NK-92 (cell line): Measurements from ENCODE around the gene FAM78B.

Experiments used
- DNase-seq: peaks from one replicate; lab custom pipeline; 2025; ENCODE audit not compliant: unreplicated experiment; lab: John Stamatoyannopoulos, UW

FAM78B gene

GRCh38 chr1:166164995-166165660 is 1.7 kb downstream of the FAM78B start:
- DNase-seq, result no peak

DNA sequence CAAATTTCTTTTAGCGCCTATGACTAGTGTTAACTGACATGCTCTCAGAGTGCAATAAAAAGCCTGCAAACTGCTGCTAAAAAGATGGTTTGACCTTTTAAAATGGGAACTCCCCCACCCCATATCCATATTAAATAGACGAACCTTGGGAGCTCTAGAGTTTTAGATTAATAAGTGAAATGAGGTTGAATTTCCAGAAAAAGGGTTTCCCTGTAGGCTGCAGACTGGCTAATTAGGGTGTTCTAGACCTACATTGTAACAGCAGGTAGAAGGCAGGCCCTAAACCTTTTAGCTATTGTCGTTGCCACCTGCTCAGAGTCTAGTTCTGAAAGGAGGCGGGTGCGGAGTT is 2.2 kb downstream of the FAM78B start:
- DNase-seq, result no peak

DNA sequence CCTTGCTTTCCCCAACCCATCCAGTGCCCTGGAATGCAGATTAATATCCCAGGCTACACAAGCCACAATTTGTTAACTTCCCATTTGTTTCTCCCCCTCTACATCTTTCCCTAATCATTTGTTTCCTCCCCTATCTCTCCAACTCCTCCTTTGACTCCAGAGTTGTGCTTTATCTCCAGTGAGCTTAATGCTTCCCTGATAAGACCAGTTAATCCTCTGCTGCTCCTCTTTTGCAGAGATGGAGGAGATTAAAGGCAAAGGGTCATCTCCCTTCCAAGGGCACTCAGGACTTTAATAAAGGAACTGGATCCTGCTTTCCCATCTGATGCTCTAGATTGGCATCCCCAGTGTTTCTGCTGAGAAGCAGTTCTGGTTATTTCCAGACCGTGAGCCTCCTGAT is 7.1 kb downstream of the FAM78B start:
- no peak for DNase-seq

- DNase-seq, result no peak
These were observed 10.1 kb downstream of the FAM78B start for GRCh38 chr1:166156674-166157073.

DNA sequence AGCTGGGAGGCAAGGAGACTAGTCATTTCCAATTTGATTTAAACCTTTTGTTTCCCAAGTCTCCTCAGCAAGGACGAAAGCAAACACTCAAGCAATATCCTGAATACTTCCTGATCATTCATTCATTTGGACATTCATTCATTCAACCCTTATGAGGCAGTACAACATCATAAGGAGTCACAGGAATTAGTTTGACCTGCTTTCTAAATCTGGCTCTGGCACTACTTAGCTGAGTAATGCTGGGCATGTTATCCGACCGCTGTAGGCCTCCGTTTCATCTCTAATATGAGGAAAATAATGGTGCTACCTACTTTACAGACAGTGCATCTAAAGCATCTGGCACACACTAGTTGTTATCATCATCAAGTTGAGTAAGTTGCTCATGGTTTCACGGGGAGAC is 11.7 kb downstream of the FAM78B start:
- no peak for DNase-seq

- DNase-seq, result no peak
These were observed 13.1 kb downstream of the FAM78B start for GRCh38 chr1:166153525-166154314.

DNA sequence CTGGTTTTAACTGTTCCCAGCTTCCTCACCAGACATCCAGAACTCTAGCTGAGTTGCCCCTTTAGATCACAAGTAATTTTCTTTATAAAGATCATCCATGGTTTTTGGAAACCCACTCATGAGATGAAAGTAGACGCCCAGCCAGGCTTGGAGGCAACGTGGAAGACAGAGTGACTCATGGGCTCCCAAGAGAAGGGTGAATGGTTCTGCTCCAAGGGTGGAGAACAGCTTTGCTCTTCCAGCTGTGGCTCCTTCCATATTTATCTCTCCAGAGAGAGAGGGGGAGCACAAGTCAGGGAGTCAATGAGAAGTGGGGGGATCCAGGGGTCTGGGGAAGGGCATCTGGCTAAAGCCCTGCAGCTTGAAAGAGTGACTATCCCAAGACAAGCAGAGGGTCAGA is 13.8 kb downstream of the FAM78B start:
- DNase-seq, result no peak

DNA sequence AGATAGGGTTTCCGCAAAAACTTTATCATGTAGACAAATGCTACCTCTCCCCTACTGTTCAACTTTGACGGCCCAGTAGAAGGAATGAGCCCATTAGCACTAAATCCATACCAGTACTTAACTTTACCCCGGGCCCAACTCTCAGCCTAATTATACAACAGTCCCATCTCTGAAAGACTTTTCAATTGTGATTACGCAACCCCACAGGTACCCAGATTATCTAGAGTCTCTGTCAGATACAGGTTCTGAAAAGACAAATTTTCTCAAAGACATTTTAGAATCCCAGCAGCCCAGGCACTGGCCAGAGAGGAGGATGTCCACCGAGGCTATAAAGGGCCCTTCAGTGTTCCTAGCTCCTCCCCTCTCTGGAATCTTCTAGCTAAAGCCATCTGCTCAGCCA is 15.0 kb downstream of the FAM78B start:
- no peak for DNase-seq

DNA sequence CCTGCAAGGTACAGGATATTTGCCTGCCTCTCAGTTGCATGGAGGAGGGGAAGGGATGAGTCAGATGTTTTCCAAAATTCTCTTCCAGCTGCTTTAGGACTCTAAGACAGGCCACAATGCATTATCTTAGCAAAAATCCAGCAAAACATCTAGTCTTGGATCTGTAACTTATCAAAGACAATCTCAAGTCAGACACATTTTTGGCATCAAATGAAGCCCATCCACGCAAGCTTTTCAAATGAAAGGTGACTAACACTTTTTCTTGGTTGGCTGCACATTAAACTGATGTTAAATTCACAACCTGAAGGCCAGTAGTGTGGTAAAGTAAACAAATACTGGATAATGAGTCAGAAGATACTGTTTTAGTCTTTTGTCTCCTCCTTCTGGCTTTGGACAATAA is 21.3 kb downstream of the FAM78B start:
- no peak for DNase-seq

DNA sequence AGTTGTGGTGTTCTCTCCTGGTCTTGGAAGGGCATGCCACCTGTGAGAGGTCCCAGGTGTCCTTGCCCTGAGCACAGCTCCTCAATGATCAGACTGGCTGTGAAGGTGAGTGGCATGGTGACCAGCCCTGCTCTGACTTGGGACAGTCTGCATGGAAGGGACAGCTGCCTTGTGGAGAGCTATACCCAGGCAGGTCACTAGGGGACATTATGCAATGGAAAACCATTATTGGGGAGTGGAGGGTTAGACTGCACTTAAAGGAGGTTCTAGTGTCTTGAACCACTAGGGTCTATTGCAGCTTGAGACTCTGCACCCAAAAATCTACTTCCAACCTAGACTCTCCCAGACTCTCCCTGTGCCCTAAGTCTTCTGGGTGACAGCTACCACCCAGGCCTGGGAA is 24.8 kb downstream of the FAM78B start:
- no peak for DNase-seq

DNA sequence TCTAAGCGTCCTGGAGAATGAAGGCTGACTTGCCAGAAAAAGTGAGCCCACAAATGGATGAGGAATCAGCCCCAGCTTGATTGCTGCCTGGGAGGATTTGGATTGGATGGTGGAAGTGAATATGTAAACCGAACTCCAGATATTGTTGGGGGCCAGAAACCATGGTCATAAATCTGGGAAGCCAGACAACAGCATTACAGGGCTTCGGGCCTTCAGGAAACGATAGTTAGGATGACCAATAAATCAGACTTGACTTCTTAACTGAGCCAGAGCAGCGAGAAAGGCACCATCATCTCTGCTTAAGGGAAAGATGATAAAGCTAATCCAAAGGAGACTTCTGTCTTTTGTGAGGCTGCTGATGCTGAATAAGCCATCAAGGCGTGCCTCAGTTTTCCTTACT is 26.6 kb downstream of the FAM78B start:
- no peak for DNase-seq

DNA sequence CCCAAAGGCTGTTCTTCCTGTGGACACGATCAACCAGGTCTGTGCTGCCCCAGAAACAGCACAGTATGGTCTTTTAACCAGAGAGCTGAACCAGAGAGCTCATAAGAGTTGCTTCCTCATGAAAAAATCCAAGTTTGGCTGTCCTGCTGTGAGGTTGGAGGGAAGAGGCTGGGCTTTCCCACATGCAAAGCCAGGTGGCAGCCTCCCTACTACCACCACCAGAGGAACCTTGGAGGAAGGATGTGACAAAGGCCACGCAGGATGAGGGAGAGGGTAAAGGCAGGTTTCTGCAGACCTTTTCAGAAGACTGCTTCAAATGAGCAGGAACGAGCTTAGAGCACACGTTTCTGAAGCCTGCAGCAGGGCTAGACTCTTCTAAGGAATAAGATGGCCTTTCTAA is 27.1 kb downstream of the FAM78B start:
- DNase-seq, result no peak

DNA sequence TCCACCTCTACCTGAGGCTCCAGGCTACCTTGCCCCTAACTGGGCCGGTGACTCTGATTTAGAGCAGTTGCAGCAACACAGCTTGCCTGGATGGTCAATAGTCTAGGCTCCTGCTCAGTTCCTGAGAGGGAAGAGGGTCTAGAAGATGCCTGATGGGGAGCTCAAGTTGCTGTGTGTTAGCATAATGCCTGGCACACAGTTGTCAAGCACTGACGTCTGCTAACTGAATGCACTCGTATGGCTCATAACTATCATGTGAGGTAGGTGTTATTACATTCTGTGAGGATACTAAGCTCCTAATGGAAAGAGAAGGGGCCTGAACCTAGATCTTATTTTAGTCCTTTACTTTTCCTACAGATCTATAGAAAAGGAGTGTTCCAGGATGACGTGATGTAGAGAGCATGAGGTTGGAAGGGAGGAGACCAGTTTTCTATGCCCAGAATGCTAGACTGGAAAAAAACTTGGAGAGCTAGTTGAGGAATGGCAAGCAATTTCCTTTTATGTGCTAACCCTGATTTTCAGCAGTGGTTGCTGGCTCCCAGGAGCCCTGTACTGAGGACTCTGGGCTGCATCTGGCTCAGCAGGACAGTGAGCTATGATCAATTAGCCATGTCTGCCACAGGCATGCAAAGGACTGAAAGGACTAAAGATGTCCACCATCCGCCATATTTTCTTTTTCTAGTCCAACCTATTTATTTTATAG is 30.0 kb downstream of the FAM78B start:
- no peak for DNase-seq

GRCh38 chr1:166136222-166136621 is 30.6 kb downstream of the FAM78B start:
- DNase-seq, result no peak

GRCh38 chr1:166133857-166134256 is 32.9 kb downstream of the FAM78B start:
- DNase-seq, result no peak

- no peak for DNase-seq
These were observed 33.4 kb downstream of the FAM78B start for GRCh38 chr1:166133276-166133841.

- no peak for DNase-seq
These were observed 34.3 kb downstream of the FAM78B start for GRCh38 chr1:166132496-166132895.

DNA sequence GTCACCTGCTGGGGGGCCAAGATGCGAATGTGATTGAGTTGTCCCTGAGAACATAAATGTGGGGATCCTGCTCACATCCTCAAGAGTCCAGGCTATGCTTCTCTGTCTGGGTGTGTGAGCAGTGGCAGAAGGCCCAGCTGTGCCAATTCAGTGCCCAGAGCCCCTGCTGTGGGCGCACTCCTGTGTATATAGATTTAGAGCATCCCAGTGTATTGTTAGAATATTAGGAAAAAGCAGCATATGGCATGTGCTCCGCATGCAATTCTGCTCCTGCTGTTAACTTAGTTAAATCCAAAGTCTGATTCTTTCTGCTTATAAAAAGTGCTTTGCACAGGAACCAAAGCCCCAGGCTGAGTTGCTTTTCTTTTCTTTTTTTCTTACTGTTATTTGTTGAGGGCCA is 37.8 kb downstream of the FAM78B start:
- DNase-seq, result no peak

DNA sequence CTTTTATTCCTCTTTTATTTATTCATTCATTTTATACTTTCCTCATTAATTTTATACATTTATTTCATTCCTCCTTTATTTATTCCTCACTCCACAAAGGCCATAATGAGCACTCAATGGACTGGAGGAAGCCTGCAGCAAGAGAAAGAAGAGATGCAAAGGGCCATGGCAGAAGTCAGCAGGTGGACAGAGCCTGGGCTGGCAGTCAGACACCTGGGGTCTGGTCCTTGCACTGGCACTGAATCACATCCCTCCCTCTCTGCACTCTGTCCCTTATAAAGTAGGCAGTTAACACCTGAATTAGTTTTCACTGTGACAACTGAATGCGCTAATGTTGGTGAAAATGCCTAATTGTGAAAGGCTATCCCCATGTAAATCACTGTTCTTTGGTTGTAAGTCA is 38.6 kb downstream of the FAM78B start:
- DNase-seq, result no peak

DNA sequence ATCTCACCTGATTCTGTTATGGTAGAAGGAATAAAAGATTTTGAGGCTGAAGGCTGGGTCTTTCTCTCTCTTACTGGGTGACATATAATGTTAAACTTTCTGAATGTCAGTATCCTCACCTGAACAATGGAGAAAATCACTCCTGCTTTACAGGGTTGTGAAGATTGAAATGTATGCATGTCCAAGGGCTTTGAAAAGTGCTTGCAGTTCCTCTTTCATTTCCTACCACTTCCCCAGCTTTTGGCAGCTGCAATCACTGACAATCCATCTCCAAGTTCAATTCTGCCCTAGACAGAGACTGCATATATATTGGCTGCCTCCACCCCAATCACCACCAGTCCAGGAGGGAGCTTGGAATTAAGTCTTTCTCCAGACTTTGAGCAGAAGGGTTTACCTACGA is 39.8 kb downstream of the FAM78B start:
- no peak for DNase-seq

- DNase-seq, result no peak
These were observed 43.8 kb downstream of the FAM78B start for GRCh38 chr1:166122873-166123466.

GRCh38 chr1:166121010-166121409 is 45.8 kb downstream of the FAM78B start:
- no peak for DNase-seq
